NT2/D1 (cell line): ENCODE measurements around the gene ANTXR2.

Experiments used
- SUZ12 ChIP-seq: IDR thresholded peaks from 2 replicates; pipeline ENCODE4 v1.6.1; 2011; ENCODE audit not compliant: insufficient read length, insufficient read depth; ENCODE audit errors: extremely low read depth
- ZNF274 ChIP-seq: IDR thresholded peaks from 2 replicates; pipeline ENCODE4 v1.6.1; 2011; ENCODE audit warnings: mild to moderate bottlenecking, low read depth, low read length

- TF ChIP-seq ZNF274 (no peak), SUZ12 (no peak)
Measured at GRCh38 chr4:79996851-79997250, 76.2 kb downstream of the ANTXR2 start.
